Keratinocyte (primary cell): ENCODE measurements around the gene RAI1. TPM values are rescaled to one million over a fixed set of nuclear protein-coding genes. Genes with fewer than 3 reads are reported as not detected.

ENCODE experiments used
- DNase-seq: peaks from one replicate; pipeline ENCODE4 v3.0.0-alpha.2; 2011; ENCODE audit warnings: low read depth, missing footprints, low spot score
- FAIRE-seq: peaks from 2 replicates; lab custom pipeline; 2011; peaks lifted over from hg19 to GRCh38; lab: Jason Lieb, UNC
- H2AFZ ChIP-seq: 2 replicates; pipeline ENCODE4 v1.6.0; 2012; ENCODE audit warnings: low read length, control low read depth, inconsistent platforms; ENCODE audit not compliant: control insufficient read depth
- H3K27ac ChIP-seq: 2 replicates; pipeline ENCODE4 v1.5.1; 2011; ENCODE audit warnings: low read length; ENCODE audit not compliant: control insufficient read depth, insufficient read depth
- H3K27me3 ChIP-seq: 3 replicates; pipeline ENCODE4 v1.6.0; 2011; ENCODE audit warnings: low read length; ENCODE audit not compliant: control insufficient read depth, insufficient read depth; ENCODE audit errors: extremely low read depth
- H3K36me3 ChIP-seq, 2 experiments: 2 replicates in 1 of 2; 3 replicates in 1 of 2; pipeline ENCODE4 v1.5.1; 2011; ENCODE audit warnings: low read length in 2 of 2, mild to moderate bottlenecking in 1 of 2; ENCODE audit not compliant: control insufficient read depth in 2 of 2, insufficient read depth in 2 of 2; ENCODE audit errors: extremely low read depth in 1 of 2
- H3K4me1 ChIP-seq: 3 replicates; pipeline ENCODE4 v1.5.1; 2011; ENCODE audit warnings: low read length; ENCODE audit not compliant: control insufficient read depth, insufficient read depth; ENCODE audit errors: extremely low read depth
- H3K4me2 ChIP-seq: 3 replicates; pipeline ENCODE4 v1.6.0; 2011; ENCODE audit warnings: low read depth, low read length; ENCODE audit not compliant: control insufficient read depth, insufficient read depth; ENCODE audit errors: extremely low read depth
- H3K4me3 ChIP-seq, 3 experiments: fragments of 200-600 bp in 1 of 3; sonication (generic) in 1 of 3; 2 replicates in 2 of 3; 3 replicates in 1 of 3; pipeline ENCODE4 v1.5.1; 2011 to 2016; ENCODE audit warnings: low read length in 3 of 3, mild to moderate bottlenecking in 3 of 3, control low read depth in 2 of 3, inconsistent platforms in 1 of 3, low read depth in 1 of 3, mixed read lengths in 1 of 3, mixed run types in 1 of 3, moderate library complexity in 1 of 3; ENCODE audit not compliant: control insufficient read depth in 2 of 3, insufficient read depth in 2 of 3; ENCODE audit errors: extremely low read depth in 1 of 3
- H3K79me2 ChIP-seq: 2 replicates; pipeline ENCODE4 v1.6.0; 2012; ENCODE audit warnings: low read length; ENCODE audit not compliant: control insufficient read depth, insufficient read depth
- H3K9ac ChIP-seq: 3 replicates; pipeline ENCODE4 v1.6.0; 2011; ENCODE audit warnings: low read length; ENCODE audit not compliant: control insufficient read depth, insufficient read depth; ENCODE audit errors: extremely low read depth
- H3K9me1 ChIP-seq: 3 replicates; pipeline ENCODE4 v1.6.0; 2011; ENCODE audit warnings: low read length; ENCODE audit not compliant: control insufficient read depth, insufficient read depth; ENCODE audit errors: extremely low read depth
- H3K9me3 ChIP-seq: 2 replicates; pipeline ENCODE4 v1.5.1; 2012; ENCODE audit warnings: low read depth, low read length; ENCODE audit not compliant: control insufficient read depth
- H4K20me1 ChIP-seq: 3 replicates; pipeline ENCODE4 v1.6.0; 2011; ENCODE audit warnings: low read length; ENCODE audit not compliant: control insufficient read depth, insufficient read depth; ENCODE audit errors: extremely low read depth
- CTCF ChIP-seq, 3 experiments: IDR thresholded peaks in 1 of 3; conservative IDR thresholded peaks in 1 of 3; optimal IDR thresholded peaks in 1 of 3; 2 replicates in 2 of 3; 3 replicates in 1 of 3; pipeline versions ENCODE3 to v1.5.1; 2011; ENCODE audit warnings: low read length in 3 of 3, mild to moderate bottlenecking in 3 of 3, moderate library complexity in 2 of 3, control low read depth in 1 of 3, inconsistent platforms in 1 of 3; ENCODE audit not compliant: insufficient read depth in 2 of 3; ENCODE audit errors: extremely low read depth in 1 of 3
- EZH2 ChIP-seq: IDR thresholded peaks from one replicate; pipeline ENCODE4 v1.6.1; 2012; ENCODE audit warnings: inconsistent platforms, mild to moderate bottlenecking, low read length, moderate library complexity
- dilution Hi-C: fragments of 300-500 bp; cut with MboI; formaldehyde crosslinking; loops from one replicate; pipeline ENCODE4 v1.7.0; 2020; ENCODE audit warnings: low sequenced_read_pairs; ENCODE audit not compliant: extremely low pct_ligation_motif_present
- polyA plus RNA-seq, 5 experiments: library from polyadenylated mRNA; depleted of rRNA in 3 of 5; stranded (reverse) in 3 of 5; stranded (forward) in 1 of 5; unstranded in 1 of 5; fragments of >200 nt; gene quantifications; 1 replicate in 1 of 5; 2 replicates in 3 of 5; 3 replicates in 1 of 5; pipeline versions ENCODE4 v1.2.1 to v1.2.3, GENCODE V29; 2011 to 2012; ENCODE audit warnings: missing spikeins in 2 of 5, low read depth in 1 of 5, low replicate concordance in 1 of 5

The RAI1 gene
- polyA plus RNA-seq, 1 donor (not counting 4 experiments of a cell fraction or from before 2014, with no cell fraction given) = 2.6 TPM

- Histone ChIP-seq H3K36me3 (peaks cover 1 to 7% of the 10 kb centered on the region in 2 experiments), H3K27me3 (no peaks in the 10 kb centered on the region), H3K4me1 (peaks cover 52% of the 10 kb centered on the region), H3K4me3 (peak overlapping the region; percentile 39 to 68 (median 52)), H2AFZ (peak overlapping the region; percentile 56), H3K9me3 (no peaks in the 10 kb centered on the region), H3K9ac (peak overlapping the region; percentile 84), H4K20me1 (no peaks in the 10 kb centered on the region), H3K79me2 (peaks cover 68% of the 10 kb centered on the region), H3K9me1 (peaks cover 6% of the 10 kb centered on the region), H3K27ac (peak overlapping the region; percentile 95), H3K4me2 (peak overlapping the region; percentile 91)
- dilution Hi-C loops = no loop called here
- DNase-seq (peak; percentile 75), FAIRE-seq (no peak)
- TF ChIP-seq EZH2 (no peak), CTCF (optimal IDR thresholded peaks at IDR 0.05 in 1 of 3, IDR thresholded peaks at IDR 0.05 in 1 of 3, conservative IDR thresholded peaks at IDR 0.05 in 1 of 3; ENCODE audit: extremely low read depth in 1 of 3, insufficient read depth in 2 of 3, low read length in 3 of 3) (peak; percentile 14 to 68 (median 28))
Measured at GRCh38 chr17:17752089-17752820, 71.0 kb downstream of the RAI1 start.

- peak overlapping the region; percentile 95 for H3K27ac ChIP-seq
- H3K27me3 ChIP-seq = no peaks in the 10 kb centered on the region
- TF ChIP-seq EZH2 (no peak), CTCF (optimal IDR thresholded peaks at IDR 0.05 in 1 of 3, IDR thresholded peaks at IDR 0.05 in 1 of 3, conservative IDR thresholded peaks at IDR 0.05 in 1 of 3; ENCODE audit: extremely low read depth in 1 of 3, insufficient read depth in 2 of 3, low read length in 3 of 3) (no peak)
- peak overlapping the region; percentile 56 for H2AFZ ChIP-seq
- H3K4me2 ChIP-seq = peak overlapping the region; percentile 91
- peaks cover 49% of the 10 kb centered on the region for H3K4me1 ChIP-seq
- no peaks in the 10 kb centered on the region for H4K20me1 ChIP-seq
- peaks cover under 1 to 7% of the 10 kb centered on the region in 2 experiments for H3K36me3 ChIP-seq
- H3K9me1 ChIP-seq = peaks cover 6% of the 10 kb centered on the region
- DNase-seq (no peak), FAIRE-seq (peak; percentile 26)
- peak overlapping the region; percentile 39 to 68 (median 52) for H3K4me3 ChIP-seq
- H3K9ac ChIP-seq = peak overlapping the region; percentile 84
- dilution Hi-C loops = no loop called here
- H3K79me2 ChIP-seq = peaks cover 67% of the 10 kb centered on the region
- no peaks in the 10 kb centered on the region for H3K9me3 ChIP-seq
Measured at GRCh38 chr17:17752821-17753321, 71.6 kb downstream of the RAI1 start.
